GM12878 (cell line): Measurements from ENCODE around the gene ATP10A. TPM values are rescaled to one million over a fixed set of nuclear protein-coding genes. Genes with fewer than 3 reads are reported as not detected.

Experiments used
- ATAC-seq: fragments of 200-7000 bp; cut with Tn5 transposase; 3 replicates; pipeline ENCODE4 v1.9.1; 2020; ENCODE audit warnings: mild to moderate bottlenecking, moderate library complexity
- BruUV-seq: library from RNA; stranded (reverse); fragments of 400-500 nt; replicated peaks from 2 replicates; lab custom pipeline; 2021; lab: Mats Ljungman, UMichigan
- CTCF ChIA-PET: fragments of 300-600 bp; sonication (Branson Sonifier 250); formaldehyde crosslinking; extraction: SDS; loops from one replicate; lab custom pipeline; 2021; ENCODE audit warnings: inconsistent platforms; lab: Yijun Ruan, JAX
- POLR2A ChIA-PET: fragments of 350-600 bp; formaldehyde crosslinking; extraction: SDS; loops from one replicate; lab custom pipeline; 2021; ENCODE audit warnings: inconsistent platforms; lab: Charles Lee
- RAD21 ChIA-PET: fragments of 300-600 bp; sonication (Branson Sonifier 250); formaldehyde crosslinking; loops from one replicate; lab custom pipeline; 2023; ENCODE audit warnings: antibody characterized with exemption; ENCODE audit not compliant: unreplicated experiment; lab: Charles Lee
- SMC1A ChIA-PET: fragments of 300-600 bp; sonication (Branson Sonifier 250); formaldehyde crosslinking; loops from one replicate; lab custom pipeline; 2023; ENCODE audit not compliant: unreplicated experiment, uncharacterized antibody; lab: Charles Lee
- DNase-seq: peaks from one replicate; pipeline ENCODE4 v3.0.0-alpha.2; 2011; ENCODE audit warnings: low read depth, low spot score
- FAIRE-seq: peaks from 3 replicates; lab custom pipeline; 2011; peaks lifted over from hg19 to GRCh38; lab: Jason Lieb, UNC
- H2AFZ ChIP-seq: 2 replicates; pipeline ENCODE4 v1.6.0; 2011; ENCODE audit warnings: low read depth, low read length, control low read depth; ENCODE audit not compliant: control insufficient read depth
- H3K27ac ChIP-seq: 2 replicates; pipeline ENCODE4 v1.5.1; 2011; ENCODE audit warnings: control low read depth; ENCODE audit not compliant: control insufficient read depth, insufficient read depth
- H3K27me3 ChIP-seq, 2 experiments: replicated peaks in 1 of 2; 2 replicates each; pipeline versions ENCODE4 v1.6.0 to v1.6.1; 2011; ENCODE audit warnings: low read length in 1 of 2; ENCODE audit not compliant: control insufficient read depth in 2 of 2, insufficient read depth in 2 of 2
- H3K36me3 ChIP-seq, 2 experiments: 2 replicates each; pipeline ENCODE4 v1.5.1; 2011; ENCODE audit warnings: low read length in 1 of 2; ENCODE audit not compliant: control insufficient read depth in 2 of 2, insufficient read depth in 2 of 2
- H3K4me1 ChIP-seq: 2 replicates; pipeline ENCODE4 v1.6.1; 2011; ENCODE audit warnings: mild to moderate bottlenecking, low read length, moderate library complexity, mixed read lengths; ENCODE audit not compliant: control insufficient read depth, insufficient read depth
- H3K4me2 ChIP-seq: 2 replicates; pipeline ENCODE4 v1.6.0; 2011; ENCODE audit warnings: control low read depth; ENCODE audit not compliant: control insufficient read depth, insufficient read depth
- H3K4me3 ChIP-seq: fragments of 200-600 bp; sonication (generic); 2 replicates; pipeline ENCODE4 v1.5.1; 2016
- H3K79me2 ChIP-seq: 2 replicates; pipeline ENCODE4 v1.6.0; 2011; ENCODE audit warnings: low read length; ENCODE audit not compliant: control insufficient read depth, insufficient read depth
- H3K9ac ChIP-seq: 2 replicates; pipeline ENCODE4 v1.8.0; 2011; ENCODE audit warnings: low read length, control low read depth, mixed read lengths; ENCODE audit not compliant: control insufficient read depth, insufficient read depth
- H3K9me3 ChIP-seq: replicated peaks from 3 replicates; pipeline ENCODE4 v1.5.1; 2011; ENCODE audit warnings: mild to moderate bottlenecking, low read length; ENCODE audit not compliant: control insufficient read depth, insufficient read depth
- H4K20me1 ChIP-seq: 2 replicates; pipeline ENCODE4 v1.6.0; 2011; ENCODE audit not compliant: control insufficient read depth, insufficient read depth
- FOXK2 ChIP-seq: fragments of 450-650 bp; IDR thresholded peaks from 2 replicates; pipeline ENCODE4 v1.6.1; 2017; ENCODE audit warnings: mild to moderate bottlenecking, moderate library complexity
- NR2C2 ChIP-seq: IDR thresholded peaks from 2 replicates; pipeline ENCODE4 v1.6.1; 2011; ENCODE audit warnings: borderline replicate concordance, low read depth; ENCODE audit not compliant: control insufficient read depth, insufficient read length
- ZBTB33 ChIP-seq: fragments of 450-650 bp; IDR thresholded peaks from 2 replicates; pipeline ENCODE4 v1.6.1; 2017; ENCODE audit warnings: mild to moderate bottlenecking
- WGBS: methylation state at CpG from one replicate; pipeline ENCODE4 v1.1.6; 2016; ENCODE audit warnings: low lambda C conversion rate; ENCODE audit not compliant: insufficient replicate concordance, insufficient coverage; ENCODE audit errors: missing lambda C conversion rate; 5-methylcytosine and 5-hydroxymethylcytosine counted together
- in situ Hi-C: fragments of 300-500 bp; cut with MboI; formaldehyde crosslinking; loops from 9 replicates; pipeline ENCODE4 v1.14.3; 2018; ENCODE audit warnings: mixed read lengths
- intact Hi-C: fragments of 100-400 bp; cut with micrococcal nuclease; formaldehyde crosslinking; loops from one replicate; pipeline ENCODE4 v1.14.2; 2022; ENCODE audit not compliant: unreplicated experiment
- polyA plus RNA-seq, 11 experiments: library from polyadenylated mRNA; depleted of rRNA in 4 of 11; unstranded in 6 of 11; stranded (reverse) in 5 of 11; fragments of >200 nt; fragmentation: Nextera tagmentation in 4 of 11; fragmentation: Illumina TruSeq in 1 of 11; extraction: Ambion mirVana in 4 of 11; extraction: Trizol in 1 of 11; gene quantifications; 1 replicate in 1 of 11; 2 replicates in 10 of 11; pipeline versions ENCODE4 v1.2.1 to v1.2.3, GENCODE V29; 2011 to 2016; ENCODE audit warnings: inconsistent platforms in 2 of 11, missing spikeins in 2 of 11, low read depth in 1 of 11
- total RNA-seq, 4 experiments: library from RNA; depleted of rRNA in 3 of 4; stranded (reverse); fragments of >200 nt in 3 of 4; fragmentation: Illumina TruSeq in 1 of 4; extraction: Trizol in 1 of 4; gene quantifications; 2 replicates each; pipeline versions ENCODE4 v1.2.1 to v1.2.3, GENCODE V29; 2013 to 2021
- TF ChIP-seq, protein P1 (sequence below): IDR thresholded peaks from 2 replicates; pipeline ENCODE4 v1.6.1; 2012; ENCODE audit warnings: improper control_type of control experiment, low read depth, low read length; ENCODE audit not compliant: insufficient replicate concordance

The ATP10A gene
- total and polyA plus RNA-seq, 10 of the 15 experiments (the other 5 are each of a cell fraction or from before 2014, with no cell fraction given): 0.04 to 1.5 (median 0.31) TPM; not detected in 2

- Histone ChIP-seq H2AFZ (no peak overlapping the region), H3K9ac (no peak overlapping the region), H3K9me3 (no peaks in the 10 kb centered on the region; the same call in 2 of the 3 replicates), H3K79me2 (no peaks in the 10 kb centered on the region), H3K27me3 (no peaks in the 10 kb centered on the region), H3K4me3 (no peak overlapping the region), H3K36me3 (no peaks in the 10 kb centered on the region), H3K4me2 (no peak overlapping the region), H4K20me1 (no peaks in the 10 kb centered on the region), H3K27ac (no peak overlapping the region), H3K4me1 (no peaks in the 10 kb centered on the region)
- ChIA-PET SMC1A (no interaction called here), POLR2A (no interaction called here), RAD21 (no interaction called here), CTCF (interaction anchor here (0.6 kb wide), 1 partner anchor 64 kb away, joined by 3 read pairs; no protein-coding TSS in a partner anchor)
- ATAC-seq (no peak), DNase-seq (no peak), FAIRE-seq (no peak)
- no TSS peak for BruUV-seq
- in situ Hi-C loops (no loop called here), intact Hi-C loops (no loop called here)
- no peak for TF ChIP-seq ZBTB33
- no peak for TF ChIP-seq FOXK2
- TF ChIP-seq, protein P1, sequence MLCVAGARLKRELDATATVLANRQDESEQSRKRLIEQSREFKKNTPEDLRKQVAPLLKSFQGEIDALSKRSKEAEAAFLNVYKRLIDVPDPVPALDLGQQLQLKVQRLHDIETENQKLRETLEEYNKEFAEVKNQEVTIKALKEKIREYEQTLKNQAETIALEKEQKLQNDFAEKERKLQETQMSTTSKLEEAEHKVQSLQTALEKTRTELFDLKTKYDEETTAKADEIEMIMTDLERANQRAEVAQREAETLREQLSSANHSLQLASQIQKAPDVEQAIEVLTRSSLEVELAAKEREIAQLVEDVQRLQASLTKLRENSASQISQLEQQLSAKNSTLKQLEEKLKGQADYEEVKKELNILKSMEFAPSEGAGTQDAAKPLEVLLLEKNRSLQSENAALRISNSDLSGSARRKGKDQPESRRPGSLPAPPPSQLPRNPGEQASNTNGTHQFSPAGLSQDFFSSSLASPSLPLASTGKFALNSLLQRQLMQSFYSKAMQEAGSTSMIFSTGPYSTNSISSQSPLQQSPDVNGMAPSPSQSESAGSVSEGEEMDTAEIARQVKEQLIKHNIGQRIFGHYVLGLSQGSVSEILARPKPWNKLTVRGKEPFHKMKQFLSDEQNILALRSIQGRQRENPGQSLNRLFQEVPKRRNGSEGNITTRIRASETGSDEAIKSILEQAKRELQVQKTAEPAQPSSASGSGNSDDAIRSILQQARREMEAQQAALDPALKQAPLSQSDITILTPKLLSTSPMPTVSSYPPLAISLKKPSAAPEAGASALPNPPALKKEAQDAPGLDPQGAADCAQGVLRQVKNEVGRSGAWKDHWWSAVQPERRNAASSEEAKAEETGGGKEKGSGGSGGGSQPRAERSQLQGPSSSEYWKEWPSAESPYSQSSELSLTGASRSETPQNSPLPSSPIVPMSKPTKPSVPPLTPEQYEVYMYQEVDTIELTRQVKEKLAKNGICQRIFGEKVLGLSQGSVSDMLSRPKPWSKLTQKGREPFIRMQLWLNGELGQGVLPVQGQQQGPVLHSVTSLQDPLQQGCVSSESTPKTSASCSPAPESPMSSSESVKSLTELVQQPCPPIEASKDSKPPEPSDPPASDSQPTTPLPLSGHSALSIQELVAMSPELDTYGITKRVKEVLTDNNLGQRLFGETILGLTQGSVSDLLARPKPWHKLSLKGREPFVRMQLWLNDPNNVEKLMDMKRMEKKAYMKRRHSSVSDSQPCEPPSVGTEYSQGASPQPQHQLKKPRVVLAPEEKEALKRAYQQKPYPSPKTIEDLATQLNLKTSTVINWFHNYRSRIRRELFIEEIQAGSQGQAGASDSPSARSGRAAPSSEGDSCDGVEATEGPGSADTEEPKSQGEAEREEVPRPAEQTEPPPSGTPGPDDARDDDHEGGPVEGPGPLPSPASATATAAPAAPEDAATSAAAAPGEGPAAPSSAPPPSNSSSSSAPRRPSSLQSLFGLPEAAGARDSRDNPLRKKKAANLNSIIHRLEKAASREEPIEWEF: no peak
- TF ChIP-seq NR2C2: no peak
- 40% methylated on average over 2 of the region's 2 CpGs for WGBS
Observed at GRCh38 chr15:25905140-25905539, 42.0 kb upstream of the ATP10A start.
